ENCODE measurements around the gene MAP3K15.
A peak's percentile ranks its signal among the peaks of the same experiment; 100 is the strongest.

Gene MAP3K15

GRCh38 chrX:19389227-19389845, 126.0 kb downstream of the MAP3K15 start:
- DNase-seq (ENCODE audit: low spot score) = no peak

GRCh38 chrX:19388741-19389140, 126.6 kb downstream of the MAP3K15 start:
- no peak for DNase-seq (ENCODE audit: low spot score)

GRCh38 chrX:19388064-19388679, 127.1 kb downstream of the MAP3K15 start:
- no peak for DNase-seq (ENCODE audit: low spot score)

- no peak for DNase-seq (ENCODE audit: low spot score)
Observed at GRCh38 chrX:19386679-19387078, 128.6 kb downstream of the MAP3K15 start.

- peak; percentile 47 for DNase-seq (ENCODE audit: low spot score)
Observed at GRCh38 chrX:19382555-19383145, 132.7 kb downstream of the MAP3K15 start.

- DNase-seq (ENCODE audit: low spot score) = no peak
Observed at GRCh38 chrX:19381326-19381725, 134.0 kb downstream of the MAP3K15 start.

- no peak for DNase-seq (ENCODE audit: low spot score)
Observed at GRCh38 chrX:19377799-19378198, 137.5 kb downstream of the MAP3K15 start.

GRCh38 chrX:19375546-19375945, 139.8 kb downstream of the MAP3K15 start:
- DNase-seq (ENCODE audit: low spot score) = no peak

- DNase-seq (ENCODE audit: low spot score) = no peak
Observed at GRCh38 chrX:19373351-19373891, 141.9 kb downstream of the MAP3K15 start.

- DNase-seq (ENCODE audit: low spot score) = no peak
Observed at GRCh38 chrX:19372547-19373331, 142.6 kb downstream of the MAP3K15 start.

- DNase-seq (ENCODE audit: low spot score) = peak; percentile 68
Observed at GRCh38 chrX:19372170-19372546, 143.2 kb downstream of the MAP3K15 start.

- no peak for DNase-seq (ENCODE audit: low spot score)
Observed at GRCh38 chrX:19370061-19370460, 145.2 kb downstream of the MAP3K15 start.

- no peak for DNase-seq (ENCODE audit: low spot score)
Observed at GRCh38 chrX:19368576-19368975, 146.7 kb downstream of the MAP3K15 start.

- DNase-seq (ENCODE audit: low spot score) = no peak
Observed at GRCh38 chrX:19361701-19362100, 153.6 kb downstream of the MAP3K15 start.

GRCh38 chrX:19360903-19361302, 154.4 kb downstream of the MAP3K15 start:
- no peak for DNase-seq (ENCODE audit: low spot score)

- no peak for DNase-seq (ENCODE audit: low spot score)
Observed at GRCh38 chrX:19358521-19358920, 156.8 kb downstream of the MAP3K15 start.

GRCh38 chrX:19354625-19355024, 160.7 kb downstream of the MAP3K15 start:
- no peak for DNase-seq (ENCODE audit: low spot score)

GRCh38 chrX:19350941-19351384, 164.3 kb downstream of the MAP3K15 start:
- peak; percentile 16 for DNase-seq (ENCODE audit: low spot score)

- DNase-seq (ENCODE audit: low spot score) = no peak
Observed at GRCh38 chrX:19349264-19349663, 166.0 kb downstream of the MAP3K15 start.

GRCh38 chrX:19347916-19348315, 167.4 kb downstream of the MAP3K15 start:
- no peak for DNase-seq (ENCODE audit: low spot score)

- DNase-seq (ENCODE audit: low spot score) = no peak
Observed at GRCh38 chrX:19344661-19345060, 170.6 kb downstream of the MAP3K15 start.
